Natural killer cell treated with Interleukin-12 subunit alpha and Interleukin-12 subunit beta and Interleukin-15 and Interleukin-18, amount 100 ng/mL, for 72 hours (primary cell): ENCODE data around the gene SCN5A. TPM values are rescaled to one million over a fixed set of nuclear protein-coding genes. Genes with fewer than 3 reads are reported as not detected.

Source experiments
- total RNA-seq, 2 donors: library from RNA; stranded (reverse); gene quantifications; one replicate each; pipeline ENCODE4 v1.2.3, GENCODE V29; 2022

Gene SCN5A
- total RNA-seq, 2 donors from 2014 or later: 0.14 TPM; not detected in 1

Other genes starting within 250 kb of the SCN5A start
- gene ACVR2B, start 195.8 kb downstream of the SCN5A start, total RNA-seq: 1 to 10 TPM; 3.1 to 3.8 TPM
- gene EXOG, start 153.3 kb downstream of the SCN5A start, total RNA-seq: 10 to 100 TPM; 33.6 to 36.3 TPM
- gene SCN10A, start 166.5 kb upstream of the SCN5A start, total RNA-seq: not detected